ENCODE data around the gene LDLRAD4.

The LDLRAD4 gene

DNA sequence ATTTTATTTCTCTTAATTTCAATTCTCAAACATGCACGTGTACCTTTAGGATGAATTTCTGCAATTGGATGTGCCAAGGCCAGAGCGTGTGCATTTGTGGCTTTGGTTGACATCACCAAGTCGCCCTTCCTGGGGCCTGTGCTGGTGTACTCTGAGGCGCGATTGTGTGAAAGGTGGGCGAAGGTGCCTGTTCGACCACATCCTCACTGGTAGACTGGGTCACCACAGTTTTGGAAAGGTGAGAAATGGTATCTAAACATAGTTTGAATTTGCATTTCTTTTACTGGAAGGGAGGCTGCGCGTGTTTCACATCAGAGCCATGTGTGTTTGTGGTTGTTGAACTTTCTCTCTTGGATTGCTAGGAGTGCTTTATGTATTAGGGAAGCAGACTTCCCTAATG lies 89.8 kb downstream of the LDLRAD4 start:
- no peak overlapping the region for H3K27ac Mint-ChIP-seq
- peaks cover 9% of the 10 kb centered on the region for H3K36me3 Mint-ChIP-seq
- H3K9me3 Mint-ChIP-seq: peaks cover 8% of the 10 kb centered on the region
- peak; percentile 32 for DNase-seq
- CTCF ChIA-PET: no interaction called here
- H3K27me3 Mint-ChIP-seq: no peaks in the 10 kb centered on the region
- peaks cover 35% of the 10 kb centered on the region for H3K4me1 Mint-ChIP-seq
- H3K4me3 Mint-ChIP-seq: no peak overlapping the region

DNA sequence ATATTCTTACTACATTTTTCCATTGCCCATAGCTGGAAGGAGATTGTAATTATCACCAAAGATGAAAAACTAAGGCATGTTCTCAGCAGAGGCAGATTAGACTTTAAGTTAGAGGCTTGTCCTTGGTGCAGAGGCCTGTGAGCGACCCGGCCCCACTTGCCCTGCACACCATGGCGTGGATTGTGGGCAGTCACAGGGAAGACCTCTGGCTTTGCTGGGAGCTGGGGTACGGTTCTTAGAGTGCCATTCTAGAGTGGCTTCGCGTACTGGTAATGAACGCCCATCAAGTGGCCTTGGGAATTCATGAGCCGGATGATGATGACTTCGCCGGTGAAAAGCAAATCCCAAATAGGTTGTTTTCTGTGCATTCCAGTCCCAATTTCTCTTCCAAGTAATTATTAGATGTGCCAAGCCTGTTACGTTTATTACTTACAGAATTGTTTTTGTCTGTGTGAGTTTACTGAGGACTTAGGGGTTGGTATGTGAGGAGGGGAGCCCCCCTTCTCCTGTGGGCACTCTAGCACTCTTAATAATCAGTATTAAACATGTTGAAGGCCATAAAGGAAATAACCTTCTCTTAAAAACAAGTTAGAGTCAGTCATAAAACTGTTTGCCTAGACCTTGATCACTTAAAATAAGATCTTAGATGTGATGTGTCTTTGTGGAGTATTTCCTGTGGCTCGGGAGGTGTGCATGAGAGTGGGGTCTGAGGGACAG lies 90.6 kb downstream of the LDLRAD4 start:
- CTCF ChIA-PET: no interaction called here
- H3K4me1 Mint-ChIP-seq: peaks cover 42% of the 10 kb centered on the region
- no peak overlapping the region for H3K4me3 Mint-ChIP-seq
- no peaks in the 10 kb centered on the region for H3K27me3 Mint-ChIP-seq
- peaks cover 11% of the 10 kb centered on the region for H3K36me3 Mint-ChIP-seq
- no peak for DNase-seq
- H3K9me3 Mint-ChIP-seq: peaks cover 8% of the 10 kb centered on the region
- peak overlapping the region; percentile 3 for H3K27ac Mint-ChIP-seq

DNA sequence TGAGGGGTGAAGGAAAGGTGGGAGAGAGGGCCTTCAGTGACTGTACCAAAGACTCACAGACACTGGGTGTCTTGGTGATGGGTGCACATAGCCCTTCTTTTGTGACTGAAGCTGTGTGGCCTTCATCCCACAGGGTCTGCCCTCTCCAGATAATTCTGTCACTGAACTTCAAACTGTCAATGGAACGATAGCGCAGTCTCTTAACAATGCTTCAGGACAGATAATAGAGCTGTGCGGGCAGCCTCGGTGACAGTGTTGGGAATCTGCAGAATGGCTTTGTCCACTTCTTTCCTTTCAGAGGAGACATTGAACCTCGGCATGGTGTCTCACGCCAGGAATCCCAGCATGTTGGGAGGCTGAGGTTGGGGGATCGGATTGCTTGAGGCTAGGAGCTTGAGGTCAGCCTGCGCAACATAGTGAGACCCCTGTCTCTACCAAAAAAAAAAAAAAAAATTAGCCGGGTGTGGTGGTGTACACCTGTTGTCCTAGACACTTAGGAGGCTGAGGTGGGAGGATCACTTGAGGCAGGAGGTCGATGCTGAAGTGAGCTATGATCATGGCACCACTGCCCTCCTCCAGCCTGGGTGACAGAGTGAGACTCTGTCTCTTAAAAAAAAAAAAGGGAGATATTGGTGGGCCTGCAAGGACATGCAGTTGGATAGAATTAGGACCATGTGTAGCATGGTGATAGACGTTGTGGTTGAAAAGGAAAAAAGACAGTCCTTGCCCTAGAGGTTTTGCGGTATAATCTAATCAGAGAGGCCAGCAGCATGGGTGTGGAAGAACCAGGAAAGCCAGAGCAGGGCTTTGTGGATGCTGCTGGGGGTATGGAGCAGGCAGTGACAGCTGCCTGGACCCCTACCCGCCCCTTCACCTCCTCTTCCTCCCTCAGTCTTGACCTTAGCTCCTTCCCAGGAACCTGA lies 91.4 kb downstream of the LDLRAD4 start:
- H3K4me3 Mint-ChIP-seq: no peak overlapping the region
- H3K27me3 Mint-ChIP-seq: no peaks in the 10 kb centered on the region
- peaks cover 46% of the 10 kb centered on the region for H3K4me1 Mint-ChIP-seq
- CTCF ChIA-PET: interaction anchor here (1.0 kb wide), 1 partner anchor 9 kb away, joined by 3 read pairs; no protein-coding TSS in a partner anchor
- peaks cover 17% of the 10 kb centered on the region for H3K36me3 Mint-ChIP-seq
- peaks cover 14% of the 10 kb centered on the region for H3K9me3 Mint-ChIP-seq
- no peak overlapping the region for H3K27ac Mint-ChIP-seq
- no peak for DNase-seq

DNA sequence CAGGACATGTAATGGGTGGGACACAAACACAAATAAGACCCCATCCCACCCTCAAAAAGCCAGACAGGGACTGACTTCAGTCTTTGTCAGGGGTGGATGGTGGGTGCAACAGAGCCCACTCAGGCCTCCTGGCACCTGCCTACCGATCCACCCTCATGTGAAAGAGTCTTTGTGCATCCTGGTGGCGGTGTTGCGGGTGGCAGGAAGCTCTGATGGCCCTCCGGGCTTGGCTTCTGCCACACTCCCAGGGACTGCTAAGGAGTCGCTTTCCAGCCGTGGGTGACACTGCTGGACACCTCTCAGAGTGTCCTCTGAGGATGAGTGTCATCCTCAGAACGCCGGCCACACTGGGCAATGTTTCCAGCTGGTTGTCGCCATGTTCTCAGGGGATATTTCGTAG lies 92.6 kb downstream of the LDLRAD4 start:
- Mint-ChIP-seq H3K36me3 (peaks cover 23% of the 10 kb centered on the region), H3K27ac (no peak overlapping the region), H3K9me3 (peaks cover 14% of the 10 kb centered on the region), H3K4me3 (no peak overlapping the region), H3K4me1 (peaks cover 46% of the 10 kb centered on the region), H3K27me3 (no peaks in the 10 kb centered on the region)
- DNase-seq: no peak
- CTCF ChIA-PET: interaction anchor here (1.0 kb wide), 1 partner anchor 7 kb away, joined by 3 read pairs; no protein-coding TSS in a partner anchor

- H3K9me3 Mint-ChIP-seq: peaks cover 20% of the 10 kb centered on the region
- no peaks in the 10 kb centered on the region for H3K27me3 Mint-ChIP-seq
- H3K27ac Mint-ChIP-seq: peak overlapping the region; percentile 82
- no peak overlapping the region for H3K4me3 Mint-ChIP-seq
- CTCF ChIA-PET: no interaction called here
- peaks cover 28% of the 10 kb centered on the region for H3K36me3 Mint-ChIP-seq
- H3K4me1 Mint-ChIP-seq: peaks cover 39% of the 10 kb centered on the region
- DNase-seq: no peak
Measured at GRCh38 chr18:13312515-13312914, 94.0 kb downstream of the LDLRAD4 start.

DNA sequence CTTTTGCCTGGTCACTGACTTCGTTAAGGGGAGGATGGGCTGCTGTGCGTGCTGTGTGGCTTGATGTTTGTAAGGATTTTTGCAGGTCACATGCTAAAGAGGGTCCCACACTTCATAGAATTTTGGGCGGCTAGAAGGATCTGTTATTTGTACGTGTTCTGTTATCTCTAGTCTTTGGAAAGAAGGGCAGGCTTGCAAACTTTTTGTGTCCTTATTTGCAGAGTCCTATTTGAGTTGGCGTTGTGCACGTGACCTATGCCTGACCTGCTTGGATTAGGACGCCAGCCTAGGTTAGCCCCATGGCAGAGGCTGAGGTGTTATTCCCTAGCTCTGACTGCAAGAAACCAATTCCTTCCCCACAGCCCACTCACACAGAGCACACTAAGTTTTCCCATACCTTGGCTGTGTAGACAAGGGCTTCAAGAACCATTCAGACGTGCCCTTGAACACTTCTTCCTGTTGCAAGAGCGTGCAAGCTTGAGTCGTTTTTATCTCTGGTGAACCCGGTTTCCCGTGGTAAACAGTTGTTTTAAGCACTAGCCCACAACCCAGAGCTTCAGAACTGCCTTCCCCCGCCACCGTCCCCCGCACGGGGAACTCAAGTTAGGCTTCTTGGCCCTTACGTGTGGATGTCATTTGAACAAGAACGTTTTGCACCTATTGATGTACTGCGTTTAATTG lies 94.6 kb downstream of the LDLRAD4 start:
- Mint-ChIP-seq H3K36me3 (peaks cover 28% of the 10 kb centered on the region), H3K27ac (peak overlapping the region; percentile 82), H3K4me3 (no peak overlapping the region), H3K9me3 (peaks cover 20% of the 10 kb centered on the region), H3K27me3 (no peaks in the 10 kb centered on the region), H3K4me1 (peaks cover 35% of the 10 kb centered on the region)
- DNase-seq: peak; percentile 50
- CTCF ChIA-PET: interaction anchor here (0.8 kb wide), 1 partner anchor 97 kb away, joined by 3 read pairs; no protein-coding TSS in a partner anchor

- no peak overlapping the region for H3K4me3 Mint-ChIP-seq
- H3K9me3 Mint-ChIP-seq: peaks cover 20% of the 10 kb centered on the region
- peaks cover 22% of the 10 kb centered on the region for H3K4me1 Mint-ChIP-seq
- CTCF ChIA-PET: no interaction called here
- peaks cover 28% of the 10 kb centered on the region for H3K36me3 Mint-ChIP-seq
- no peak overlapping the region for H3K27ac Mint-ChIP-seq
- no peaks in the 10 kb centered on the region for H3K27me3 Mint-ChIP-seq
- no peak for DNase-seq
Measured at GRCh38 chr18:13315000-13315399, 96.4 kb downstream of the LDLRAD4 start.

DNA sequence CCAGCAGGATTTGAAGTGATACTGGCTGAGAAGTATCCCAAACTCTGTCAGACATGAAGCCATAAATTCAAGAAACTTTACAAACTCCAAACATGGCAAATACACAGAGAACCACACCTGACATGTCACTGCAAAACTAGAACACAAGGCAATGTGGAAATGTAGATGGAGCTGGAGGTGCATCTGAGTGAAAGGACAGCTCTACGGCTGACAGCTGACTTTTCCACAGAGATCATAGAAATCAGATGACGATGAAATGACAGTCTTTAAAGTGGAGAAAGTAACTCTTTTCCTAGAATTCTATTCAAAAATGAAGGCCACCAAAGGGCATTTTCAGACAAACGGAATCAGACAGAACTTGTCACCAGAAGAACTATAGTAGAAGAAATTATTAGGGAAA lies 97.5 kb downstream of the LDLRAD4 start:
- H3K4me1 Mint-ChIP-seq: peaks cover 22% of the 10 kb centered on the region
- CTCF ChIA-PET: no interaction called here
- no peak for DNase-seq
- peaks cover 20% of the 10 kb centered on the region for H3K9me3 Mint-ChIP-seq
- H3K36me3 Mint-ChIP-seq: peaks cover 28% of the 10 kb centered on the region
- H3K27me3 Mint-ChIP-seq: no peaks in the 10 kb centered on the region
- H3K4me3 Mint-ChIP-seq: no peak overlapping the region
- H3K27ac Mint-ChIP-seq: no peak overlapping the region

DNA sequence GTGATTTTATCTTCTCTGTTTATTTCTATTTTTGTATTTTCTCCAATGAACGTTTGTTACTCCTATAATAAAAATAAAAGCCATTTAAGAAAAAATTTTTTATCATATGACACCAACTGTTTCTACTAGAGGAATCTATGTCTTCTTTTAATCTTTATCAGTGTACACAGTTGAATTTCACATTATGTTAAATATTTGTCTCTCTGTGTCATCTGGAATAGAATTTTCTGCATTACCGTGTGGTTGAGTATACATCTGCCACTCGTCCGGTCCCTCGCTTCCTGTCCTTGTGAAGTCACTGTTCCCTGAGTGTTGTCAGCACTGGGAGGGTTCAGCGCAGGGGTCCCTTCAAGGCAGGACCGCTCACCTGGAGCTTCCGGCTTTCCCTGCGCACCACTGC lies 99.2 kb downstream of the LDLRAD4 start:
- H3K9me3 Mint-ChIP-seq: peaks cover 20% of the 10 kb centered on the region
- H3K4me3 Mint-ChIP-seq: no peak overlapping the region
- CTCF ChIA-PET: no interaction called here
- H3K36me3 Mint-ChIP-seq: peaks cover 27% of the 10 kb centered on the region
- no peak for DNase-seq
- H3K27me3 Mint-ChIP-seq: no peaks in the 10 kb centered on the region
- peaks cover 17% of the 10 kb centered on the region for H3K4me1 Mint-ChIP-seq
- H3K27ac Mint-ChIP-seq: no peak overlapping the region

- H3K36me3 Mint-ChIP-seq: peaks cover 18% of the 10 kb centered on the region
- H3K27ac Mint-ChIP-seq: no peak overlapping the region
- no peaks in the 10 kb centered on the region for H3K27me3 Mint-ChIP-seq
- H3K9me3 Mint-ChIP-seq: peaks cover 20% of the 10 kb centered on the region
- CTCF ChIA-PET: interaction anchor here (0.6 to 1.2 kb wide), 2 partner anchors 8 to 18 kb away, joined by 3 read pairs; no protein-coding TSS in a partner anchor
- H3K4me1 Mint-ChIP-seq: peaks cover 11% of the 10 kb centered on the region
- no peak overlapping the region for H3K4me3 Mint-ChIP-seq
- no peak for DNase-seq
Measured at GRCh38 chr18:13318731-13319501, 100.4 kb downstream of the LDLRAD4 start.

- H3K4me1 Mint-ChIP-seq: peaks cover 6% of the 10 kb centered on the region
- peaks cover 14% of the 10 kb centered on the region for H3K36me3 Mint-ChIP-seq
- no peak overlapping the region for H3K27ac Mint-ChIP-seq
- CTCF ChIA-PET: no interaction called here
- no peak overlapping the region for H3K4me3 Mint-ChIP-seq
- DNase-seq: no peak
- peaks cover 16% of the 10 kb centered on the region for H3K9me3 Mint-ChIP-seq
- no peaks in the 10 kb centered on the region for H3K27me3 Mint-ChIP-seq
Measured at GRCh38 chr18:13319629-13320028, 101.1 kb downstream of the LDLRAD4 start.

- CTCF ChIA-PET: no interaction called here
- H3K4me3 Mint-ChIP-seq: no peak overlapping the region
Measured at GRCh38 chr18:13320096-13320495, 101.5 kb downstream of the LDLRAD4 start.

GRCh38 chr18:13320891-13321425 lies 102.4 kb downstream of the LDLRAD4 start:
- no peak for DNase-seq
- Mint-ChIP-seq H3K27ac (no peak overlapping the region), H3K27me3 (no peaks in the 10 kb centered on the region), H3K9me3 (peaks cover 8% of the 10 kb centered on the region), H3K36me3 (peaks cover 7% of the 10 kb centered on the region), H3K4me1 (peaks cover 6% of the 10 kb centered on the region), H3K4me3 (no peak overlapping the region)
- CTCF ChIA-PET: no interaction called here

More at GRCh38 chr18:13320096-13320495, 101.5 kb downstream of the LDLRAD4 start:
- H3K9me3 Mint-ChIP-seq: peaks cover 13% of the 10 kb centered on the region
- H3K36me3 Mint-ChIP-seq: peaks cover 11% of the 10 kb centered on the region
- H3K27me3 Mint-ChIP-seq: no peaks in the 10 kb centered on the region
- H3K27ac Mint-ChIP-seq: no peak overlapping the region
- DNase-seq: no peak
- H3K4me1 Mint-ChIP-seq: peaks cover 6% of the 10 kb centered on the region

All from activated naive CD4-positive, alpha-beta T cell treated with anti-CD3 and anti-CD28 coated beads, Interleukin-2, amount 10 ng/mL, durations not matched to agents 7 days and 5 days (primary cell).